DOHH2 (cell line): Measurements from ENCODE around the gene BUD13.

Source experiments
- EZH2phosphoT487 ChIP-seq: fragments of 200-600 bp; sonication (generic); IDR thresholded peaks from 2 replicates; pipeline ENCODE4 v1.6.1; 2017; ENCODE audit warnings: borderline replicate concordance, mild to moderate bottlenecking, antibody characterized with exemption, low read length, moderate library complexity, mixed read lengths
- TF ChIP-seq, protein P1 (sequence below): fragments of 200-600 bp; sonication (generic); IDR thresholded peaks from one replicate; pipeline ENCODE4 v1.5.1; 2014; ENCODE audit warnings: antibody characterized with exemption, mild to moderate bottlenecking, low read depth, low read length; ENCODE audit not compliant: poor library complexity, severe bottlenecking

DNA sequence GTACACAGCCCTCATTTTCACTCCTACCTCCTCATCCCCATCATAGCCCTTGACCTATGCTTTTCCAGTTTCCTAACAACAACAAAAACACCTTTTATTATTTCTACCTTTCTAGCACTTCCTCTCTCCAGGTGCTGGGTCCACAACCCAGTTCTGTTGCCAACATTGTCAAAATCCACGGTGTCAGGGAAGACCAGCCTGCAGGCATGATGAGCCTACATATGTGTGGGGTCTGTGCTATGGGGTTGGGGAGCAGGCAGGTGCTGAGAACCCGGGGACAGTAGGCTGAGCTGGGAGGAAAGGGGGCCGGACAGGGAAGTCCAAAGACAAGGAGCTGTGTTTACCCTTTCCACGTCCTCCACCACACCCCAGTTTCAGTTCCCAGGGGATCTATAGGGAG is 15.7 kb upstream of the BUD13 start:
- TF ChIP-seq, protein P1, sequence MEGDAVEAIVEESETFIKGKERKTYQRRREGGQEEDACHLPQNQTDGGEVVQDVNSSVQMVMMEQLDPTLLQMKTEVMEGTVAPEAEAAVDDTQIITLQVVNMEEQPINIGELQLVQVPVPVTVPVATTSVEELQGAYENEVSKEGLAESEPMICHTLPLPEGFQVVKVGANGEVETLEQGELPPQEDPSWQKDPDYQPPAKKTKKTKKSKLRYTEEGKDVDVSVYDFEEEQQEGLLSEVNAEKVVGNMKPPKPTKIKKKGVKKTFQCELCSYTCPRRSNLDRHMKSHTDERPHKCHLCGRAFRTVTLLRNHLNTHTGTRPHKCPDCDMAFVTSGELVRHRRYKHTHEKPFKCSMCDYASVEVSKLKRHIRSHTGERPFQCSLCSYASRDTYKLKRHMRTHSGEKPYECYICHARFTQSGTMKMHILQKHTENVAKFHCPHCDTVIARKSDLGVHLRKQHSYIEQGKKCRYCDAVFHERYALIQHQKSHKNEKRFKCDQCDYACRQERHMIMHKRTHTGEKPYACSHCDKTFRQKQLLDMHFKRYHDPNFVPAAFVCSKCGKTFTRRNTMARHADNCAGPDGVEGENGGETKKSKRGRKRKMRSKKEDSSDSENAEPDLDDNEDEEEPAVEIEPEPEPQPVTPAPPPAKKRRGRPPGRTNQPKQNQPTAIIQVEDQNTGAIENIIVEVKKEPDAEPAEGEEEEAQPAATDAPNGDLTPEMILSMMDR = no peak
- no peak for TF ChIP-seq EZH2phosphoT487
